ENCODE results near the gene SFMBT1. TPM values are rescaled to one million over a fixed set of nuclear protein-coding genes. Genes with fewer than 3 reads are reported as not detected.

SFMBT1 gene
- total and polyA plus RNA-seq, 2 experiments from 2014 or later: 5.3 to 24.0 TPM

DNA sequence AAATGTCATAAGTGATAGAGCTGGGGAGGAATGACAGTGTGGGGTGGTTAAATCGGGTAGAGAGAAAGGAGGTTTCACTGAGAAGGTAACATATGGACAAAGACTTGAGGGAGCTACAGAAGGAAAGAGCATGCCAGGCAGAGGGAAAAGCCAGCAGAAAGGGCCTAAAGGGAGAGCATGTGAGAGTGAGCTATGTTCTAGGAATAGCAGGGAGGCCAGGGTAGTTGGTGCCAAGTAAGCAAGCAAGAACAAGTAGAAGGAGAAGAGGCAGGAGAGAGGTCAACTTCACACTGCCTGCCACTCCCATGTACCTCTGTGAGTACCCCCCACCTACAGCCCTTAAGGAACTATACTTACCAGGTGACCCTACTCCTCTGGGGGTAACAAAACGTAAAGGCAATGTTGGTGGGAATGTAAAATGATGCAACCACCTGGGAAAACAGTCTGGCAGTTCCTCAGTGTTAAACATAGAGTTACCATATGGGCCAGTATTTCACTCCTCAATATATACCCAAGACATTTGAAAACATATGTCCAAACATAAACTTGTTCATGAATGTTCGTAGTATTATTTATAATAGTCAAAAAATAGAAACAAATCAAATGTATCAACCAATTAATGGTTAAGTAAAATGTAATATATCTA, 67.6 kb downstream of the SFMBT1 start:
- Mint-ChIP-seq H3K4me3 (no peak overlapping the region), H3K9me3 (no peaks in the 10 kb centered on the region; the same call in 2 of the 3 replicates), H3K4me1 (peaks cover 12% of the 10 kb centered on the region), H3K27me3 (ENCODE audit: insufficient read depth, low read depth, poor library complexity) (peaks cover 3% of the 10 kb centered on the region), H3K27ac (peak overlapping the region; percentile 4; the same call in 1 of the 2 replicates), H3K36me3 (ENCODE audit: low read depth) (no peaks in the 10 kb centered on the region)
- DNase-seq (ENCODE audit: low spot score) (no peak), ATAC-seq (no peak)
- Histone ChIP-seq H3K27ac (ENCODE audit: low read depth) (no peak overlapping the region; the same call in 1 of the 2 replicates), H2AFZ (no peak overlapping the region), H3K79me2 (replicated peaks; ENCODE audit: insufficient read depth) (peaks cover 4% of the 10 kb centered on the region; the same call in 1 of the 2 replicates), H4K20me1 (replicated peaks; ENCODE audit: insufficient read depth) (peaks cover 3% of the 10 kb centered on the region; the same call in 1 of the 2 replicates), H3K4me3 (no peak overlapping the region), H3K36me3 (ENCODE audit: insufficient read depth) (no peaks in the 10 kb centered on the region), H3K4me2 (no peak overlapping the region), H3K9me2 (ENCODE audit: insufficient read depth) (no peaks in the 10 kb centered on the region), H3K27me3 (ENCODE audit: insufficient read depth) (no peaks in the 10 kb centered on the region), H3K4me1 (ENCODE audit: insufficient read depth) (no peaks in the 10 kb centered on the region), H3F3A (replicated peaks; ENCODE audit: low read depth) (no peaks in the 10 kb centered on the region)
- TF ChIP-seq, protein P1, sequence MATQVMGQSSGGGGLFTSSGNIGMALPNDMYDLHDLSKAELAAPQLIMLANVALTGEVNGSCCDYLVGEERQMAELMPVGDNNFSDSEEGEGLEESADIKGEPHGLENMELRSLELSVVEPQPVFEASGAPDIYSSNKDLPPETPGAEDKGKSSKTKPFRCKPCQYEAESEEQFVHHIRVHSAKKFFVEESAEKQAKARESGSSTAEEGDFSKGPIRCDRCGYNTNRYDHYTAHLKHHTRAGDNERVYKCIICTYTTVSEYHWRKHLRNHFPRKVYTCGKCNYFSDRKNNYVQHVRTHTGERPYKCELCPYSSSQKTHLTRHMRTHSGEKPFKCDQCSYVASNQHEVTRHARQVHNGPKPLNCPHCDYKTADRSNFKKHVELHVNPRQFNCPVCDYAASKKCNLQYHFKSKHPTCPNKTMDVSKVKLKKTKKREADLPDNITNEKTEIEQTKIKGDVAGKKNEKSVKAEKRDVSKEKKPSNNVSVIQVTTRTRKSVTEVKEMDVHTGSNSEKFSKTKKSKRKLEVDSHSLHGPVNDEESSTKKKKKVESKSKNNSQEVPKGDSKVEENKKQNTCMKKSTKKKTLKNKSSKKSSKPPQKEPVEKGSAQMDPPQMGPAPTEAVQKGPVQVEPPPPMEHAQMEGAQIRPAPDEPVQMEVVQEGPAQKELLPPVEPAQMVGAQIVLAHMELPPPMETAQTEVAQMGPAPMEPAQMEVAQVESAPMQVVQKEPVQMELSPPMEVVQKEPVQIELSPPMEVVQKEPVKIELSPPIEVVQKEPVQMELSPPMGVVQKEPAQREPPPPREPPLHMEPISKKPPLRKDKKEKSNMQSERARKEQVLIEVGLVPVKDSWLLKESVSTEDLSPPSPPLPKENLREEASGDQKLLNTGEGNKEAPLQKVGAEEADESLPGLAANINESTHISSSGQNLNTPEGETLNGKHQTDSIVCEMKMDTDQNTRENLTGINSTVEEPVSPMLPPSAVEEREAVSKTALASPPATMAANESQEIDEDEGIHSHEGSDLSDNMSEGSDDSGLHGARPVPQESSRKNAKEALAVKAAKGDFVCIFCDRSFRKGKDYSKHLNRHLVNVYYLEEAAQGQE (IDR thresholded peaks at IDR 0.05; ENCODE audit: unreplicated experiment): no peak

DNA sequence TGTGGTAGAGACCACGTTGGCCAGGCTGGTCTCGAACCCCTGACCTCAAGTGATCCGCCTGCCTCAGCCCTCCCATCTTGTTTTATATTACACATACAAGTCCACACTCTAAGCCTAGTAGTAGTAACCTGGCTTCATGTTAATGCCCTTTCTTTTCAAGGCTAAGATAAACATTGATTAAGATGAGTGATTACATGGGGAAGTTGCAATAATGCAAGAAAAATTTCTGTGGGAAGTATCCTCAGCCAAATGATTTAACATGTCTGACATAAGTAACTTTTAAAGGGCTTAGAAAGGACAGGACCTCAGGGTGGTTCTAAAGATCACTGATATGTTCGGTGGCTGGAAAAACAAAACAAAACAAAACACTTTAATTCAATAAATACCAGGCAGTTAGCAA, 72.1 kb downstream of the SFMBT1 start:
- H3K9me2 ChIP-seq (ENCODE audit: insufficient read depth): no peaks in the 10 kb centered on the region
- no peak overlapping the region for H3K27ac Mint-ChIP-seq
- H3F3A ChIP-seq (replicated peaks; ENCODE audit: low read depth): no peaks in the 10 kb centered on the region
- H4K20me1 ChIP-seq (replicated peaks; ENCODE audit: insufficient read depth): peaks cover 6% of the 10 kb centered on the region
- H3K4me3 Mint-ChIP-seq: no peak overlapping the region
- peaks cover 8% of the 10 kb centered on the region; the same call in 1 of the 2 replicates for H3K79me2 ChIP-seq (replicated peaks; ENCODE audit: insufficient read depth)
- H3K4me1 ChIP-seq (ENCODE audit: insufficient read depth): no peaks in the 10 kb centered on the region
- no peaks in the 10 kb centered on the region for H3K36me3 ChIP-seq (ENCODE audit: insufficient read depth)
- H3K27me3 ChIP-seq (ENCODE audit: insufficient read depth): no peaks in the 10 kb centered on the region
- ATAC-seq: no peak
- no peak overlapping the region for H3K27ac ChIP-seq (ENCODE audit: low read depth)
- no peaks in the 10 kb centered on the region for H3K9me3 Mint-ChIP-seq
- no peak overlapping the region for H3K4me3 ChIP-seq
- no peaks in the 10 kb centered on the region for H3K36me3 Mint-ChIP-seq (ENCODE audit: low read depth)
- H3K4me2 ChIP-seq: no peak overlapping the region
- peaks cover 5% of the 10 kb centered on the region for H3K27me3 Mint-ChIP-seq (ENCODE audit: insufficient read depth, low read depth, poor library complexity)
- DNase-seq (ENCODE audit: low spot score): no peak
- peaks cover 3% of the 10 kb centered on the region; the same call in 2 of the 3 replicates for H3K4me1 Mint-ChIP-seq
- no peak overlapping the region for H2AFZ ChIP-seq
- TF ChIP-seq, protein P2, sequence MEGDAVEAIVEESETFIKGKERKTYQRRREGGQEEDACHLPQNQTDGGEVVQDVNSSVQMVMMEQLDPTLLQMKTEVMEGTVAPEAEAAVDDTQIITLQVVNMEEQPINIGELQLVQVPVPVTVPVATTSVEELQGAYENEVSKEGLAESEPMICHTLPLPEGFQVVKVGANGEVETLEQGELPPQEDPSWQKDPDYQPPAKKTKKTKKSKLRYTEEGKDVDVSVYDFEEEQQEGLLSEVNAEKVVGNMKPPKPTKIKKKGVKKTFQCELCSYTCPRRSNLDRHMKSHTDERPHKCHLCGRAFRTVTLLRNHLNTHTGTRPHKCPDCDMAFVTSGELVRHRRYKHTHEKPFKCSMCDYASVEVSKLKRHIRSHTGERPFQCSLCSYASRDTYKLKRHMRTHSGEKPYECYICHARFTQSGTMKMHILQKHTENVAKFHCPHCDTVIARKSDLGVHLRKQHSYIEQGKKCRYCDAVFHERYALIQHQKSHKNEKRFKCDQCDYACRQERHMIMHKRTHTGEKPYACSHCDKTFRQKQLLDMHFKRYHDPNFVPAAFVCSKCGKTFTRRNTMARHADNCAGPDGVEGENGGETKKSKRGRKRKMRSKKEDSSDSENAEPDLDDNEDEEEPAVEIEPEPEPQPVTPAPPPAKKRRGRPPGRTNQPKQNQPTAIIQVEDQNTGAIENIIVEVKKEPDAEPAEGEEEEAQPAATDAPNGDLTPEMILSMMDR (conservative IDR thresholded peaks at IDR 0.05; ENCODE audit: low read depth in 2 of 2): no peak
- TF ChIP-seq, protein P3, sequence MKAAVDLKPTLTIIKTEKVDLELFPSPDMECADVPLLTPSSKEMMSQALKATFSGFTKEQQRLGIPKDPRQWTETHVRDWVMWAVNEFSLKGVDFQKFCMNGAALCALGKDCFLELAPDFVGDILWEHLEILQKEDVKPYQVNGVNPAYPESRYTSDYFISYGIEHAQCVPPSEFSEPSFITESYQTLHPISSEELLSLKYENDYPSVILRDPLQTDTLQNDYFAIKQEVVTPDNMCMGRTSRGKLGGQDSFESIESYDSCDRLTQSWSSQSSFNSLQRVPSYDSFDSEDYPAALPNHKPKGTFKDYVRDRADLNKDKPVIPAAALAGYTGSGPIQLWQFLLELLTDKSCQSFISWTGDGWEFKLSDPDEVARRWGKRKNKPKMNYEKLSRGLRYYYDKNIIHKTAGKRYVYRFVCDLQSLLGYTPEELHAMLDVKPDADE (IDR thresholded peaks at IDR 0.05): no peak
- TF ChIP-seq EZH2phosphoT487 (IDR thresholded peaks at IDR 0.05; ENCODE audit: unreplicated experiment): no peak
- TF ChIP-seq, protein P1 (IDR thresholded peaks at IDR 0.05; ENCODE audit: unreplicated experiment): no peak

All from GM23338 (cell line).